Astrocyte of the cerebellum (primary cell): ENCODE measurements around the gene MOV10.
"Not testable (repeated sequence)": the region's sequence is repeated elsewhere in the genome, so short reads cannot be mapped to it uniquely, and the experiment has no call there.

ENCODE experiments used
- DNase-seq: peaks from one replicate; pipeline ENCODE4 v3.0.0-alpha.2; 2011; ENCODE audit warnings: low read depth
- H3K4me3 ChIP-seq: 2 replicates; pipeline ENCODE4 v1.5.1; 2011; ENCODE audit warnings: mild to moderate bottlenecking, low read depth, low read length, moderate library complexity
- in situ Hi-C: cut with HindIII; loops from 2 replicates; pipeline ENCODE4 v1.10.0; 2017; ENCODE audit warnings: low sequenced_read_pairs
- TF ChIP-seq, protein P1 (sequence below): IDR thresholded peaks from 2 replicates; pipeline ENCODE4 v1.5.1; 2012; ENCODE audit warnings: low read length, low read depth, moderate library complexity, mild to moderate bottlenecking; ENCODE audit errors: missing control alignments

The MOV10 gene

DNA sequence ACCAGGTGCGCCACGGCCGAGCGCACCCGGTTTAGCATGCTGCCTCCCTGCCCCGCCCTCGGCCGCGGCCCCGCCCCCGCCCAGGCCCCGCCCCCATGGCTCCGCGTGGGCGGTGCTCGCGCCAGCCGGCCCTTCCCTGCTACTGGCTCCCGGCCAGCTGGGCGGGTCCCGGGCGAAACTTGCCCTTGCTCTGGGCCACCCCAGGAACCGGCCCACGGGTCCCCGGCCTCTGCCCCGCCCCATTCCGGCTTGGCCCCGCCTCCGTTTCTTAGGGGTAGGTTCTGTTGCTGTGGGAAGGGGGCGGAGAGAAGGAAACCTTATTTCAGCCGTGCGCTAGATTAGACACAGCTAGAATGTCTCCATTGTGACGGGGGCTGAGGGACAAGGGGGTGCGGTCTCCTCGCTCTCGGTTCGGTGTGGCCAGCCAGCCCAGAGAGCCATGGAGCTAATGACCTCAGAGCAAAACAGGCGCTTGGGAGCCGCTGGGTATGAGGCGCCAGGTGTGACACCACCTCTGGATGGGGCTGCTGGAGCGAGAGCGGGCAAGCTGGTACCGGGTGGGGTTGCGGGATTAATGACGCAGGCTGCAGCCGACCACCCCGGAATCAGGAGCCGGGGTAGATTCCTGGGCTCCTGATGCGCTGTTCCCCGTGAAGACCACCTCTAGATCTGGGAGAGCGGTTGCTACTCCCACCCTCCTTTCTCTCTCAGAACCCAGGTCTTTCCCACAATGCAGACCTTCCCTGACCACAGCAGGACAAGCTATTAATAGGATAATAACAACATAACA lies 41.0 kb downstream of the MOV10 start, which contains the start of gene PPM1J:
PPM1J (minus strand) TSS at position 69 of the 790 bp plus-strand sequence; CDS start at position 38, 31 bp downstream.
- in situ Hi-C loops = loop anchor here (5.0 kb wide), 2 partner anchors 82 to 327 kb away; no protein-coding TSS in a partner anchor
- TF ChIP-seq, protein P1, sequence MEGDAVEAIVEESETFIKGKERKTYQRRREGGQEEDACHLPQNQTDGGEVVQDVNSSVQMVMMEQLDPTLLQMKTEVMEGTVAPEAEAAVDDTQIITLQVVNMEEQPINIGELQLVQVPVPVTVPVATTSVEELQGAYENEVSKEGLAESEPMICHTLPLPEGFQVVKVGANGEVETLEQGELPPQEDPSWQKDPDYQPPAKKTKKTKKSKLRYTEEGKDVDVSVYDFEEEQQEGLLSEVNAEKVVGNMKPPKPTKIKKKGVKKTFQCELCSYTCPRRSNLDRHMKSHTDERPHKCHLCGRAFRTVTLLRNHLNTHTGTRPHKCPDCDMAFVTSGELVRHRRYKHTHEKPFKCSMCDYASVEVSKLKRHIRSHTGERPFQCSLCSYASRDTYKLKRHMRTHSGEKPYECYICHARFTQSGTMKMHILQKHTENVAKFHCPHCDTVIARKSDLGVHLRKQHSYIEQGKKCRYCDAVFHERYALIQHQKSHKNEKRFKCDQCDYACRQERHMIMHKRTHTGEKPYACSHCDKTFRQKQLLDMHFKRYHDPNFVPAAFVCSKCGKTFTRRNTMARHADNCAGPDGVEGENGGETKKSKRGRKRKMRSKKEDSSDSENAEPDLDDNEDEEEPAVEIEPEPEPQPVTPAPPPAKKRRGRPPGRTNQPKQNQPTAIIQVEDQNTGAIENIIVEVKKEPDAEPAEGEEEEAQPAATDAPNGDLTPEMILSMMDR = no peak
- H3K4me3 ChIP-seq = peak within 1 kb of the TSS; percentile 60
- peak; percentile 50 for DNase-seq

DNA sequence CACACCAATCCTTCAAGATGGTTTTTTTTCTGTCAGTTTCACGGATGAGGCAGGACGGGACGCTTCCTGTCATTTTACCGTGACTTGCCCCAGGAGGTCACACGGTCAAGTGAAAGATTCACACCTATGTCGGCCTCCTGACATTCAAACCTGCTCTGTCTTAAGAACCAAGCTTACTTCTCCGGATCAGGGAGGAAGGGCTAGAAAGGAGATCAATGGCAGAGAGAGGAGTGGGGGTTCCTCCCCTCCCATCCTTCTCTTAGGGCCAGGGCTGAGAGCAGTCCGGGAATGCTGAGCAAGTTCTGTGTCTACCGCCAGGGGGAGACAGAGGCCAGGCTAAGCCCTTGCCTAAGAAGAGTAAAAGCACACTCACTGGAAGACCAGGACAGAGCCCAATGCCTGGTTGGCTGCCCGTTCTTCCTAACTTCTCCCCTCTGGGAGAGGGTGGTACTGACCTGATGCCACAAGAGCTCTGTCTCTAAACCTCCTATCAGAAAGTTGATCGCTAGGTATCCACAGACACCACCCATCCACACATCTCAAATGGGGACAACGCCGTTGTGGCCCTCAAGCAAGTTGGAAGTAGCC lies 41.8 kb downstream of the MOV10 start:
- in situ Hi-C loops = loop anchor here (5.0 kb wide), 2 partner anchors 81 to 326 kb away; no protein-coding TSS in a partner anchor
- TF ChIP-seq, protein P1 = peak; percentile 95

DNA sequence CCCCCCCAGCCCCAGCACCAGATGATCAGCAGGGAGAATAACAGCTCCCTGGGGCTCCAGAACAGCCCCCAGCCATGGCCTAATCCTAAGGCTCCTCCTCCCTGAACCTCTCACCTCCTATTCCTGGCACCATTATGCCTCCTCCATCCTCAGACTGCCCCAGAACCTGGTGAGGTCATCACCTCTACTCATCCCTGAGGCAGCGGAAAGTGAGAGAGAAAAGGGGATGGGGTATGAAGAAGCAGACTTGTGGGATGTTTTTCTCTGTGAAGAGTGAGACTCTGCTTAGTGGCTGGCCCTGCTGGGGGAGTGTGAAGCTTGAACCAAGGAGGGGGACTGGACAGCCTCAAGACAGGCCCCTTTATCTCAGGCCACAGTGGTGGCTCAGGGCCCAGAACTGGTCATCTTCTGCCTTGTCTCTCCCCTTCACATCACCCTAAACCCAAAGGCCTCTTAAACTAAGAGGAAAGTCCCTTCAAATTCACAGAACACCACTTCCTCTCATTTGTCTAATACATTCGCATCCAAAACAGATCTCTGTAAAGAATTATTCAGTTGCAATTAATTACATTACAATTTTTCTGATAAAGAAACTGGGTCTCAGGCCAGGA lies 42.9 kb downstream of the MOV10 start:
- TF ChIP-seq, protein P1 = no peak
- in situ Hi-C loops = loop anchor here (5.0 kb wide), 2 partner anchors 80 to 325 kb away; no protein-coding TSS in a partner anchor
- no peak for DNase-seq
- no peak overlapping the region for H3K4me3 ChIP-seq

More for the DNA sequence above, 41.8 kb downstream of the MOV10 start:
- peak overlapping the region; percentile 60 for H3K4me3 ChIP-seq
- peak; percentile 87 for DNase-seq

DNA sequence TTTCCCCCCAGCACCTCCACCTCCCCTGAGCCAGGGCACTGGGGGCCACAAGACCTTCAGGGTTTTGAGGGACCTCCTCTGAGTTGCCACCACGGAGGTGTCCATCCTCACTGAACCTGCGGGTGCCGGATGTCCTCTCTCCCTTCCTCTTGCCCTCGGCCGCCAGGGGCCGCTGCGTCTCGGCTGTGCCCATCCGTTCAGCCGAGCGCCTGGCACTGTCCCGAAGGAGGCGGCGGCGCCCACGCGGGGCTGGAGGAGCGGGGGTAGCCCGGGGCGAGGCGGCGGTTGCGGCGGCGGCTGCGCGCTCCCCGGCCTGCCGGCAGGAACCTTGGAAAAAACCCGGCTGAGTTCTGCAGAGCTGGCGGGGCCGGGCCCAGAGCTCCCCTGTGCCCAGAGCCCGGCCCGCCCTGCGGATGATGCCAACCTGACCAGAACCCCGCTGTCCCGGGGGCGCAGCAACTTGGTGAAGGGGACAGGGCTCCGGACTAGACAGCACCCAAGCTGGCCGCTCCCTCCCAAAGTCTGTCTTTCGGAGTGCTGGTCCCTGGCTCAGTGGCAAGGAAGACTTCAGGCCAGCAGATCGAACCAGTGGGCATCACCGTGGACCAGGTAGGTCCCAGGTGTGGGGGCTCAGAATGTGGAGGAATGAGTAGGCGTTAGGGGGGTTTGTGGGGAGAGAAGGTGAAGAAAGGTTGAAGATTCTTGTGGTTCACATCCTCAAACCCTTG lies 44.4 kb downstream of the MOV10 start:
- no peak overlapping the region for H3K4me3 ChIP-seq
- in situ Hi-C loops = loop anchor here (5.0 kb wide), 2 partner anchors 78 to 323 kb away; no protein-coding TSS in a partner anchor
- no peak for DNase-seq
- TF ChIP-seq, protein P1 = peak; percentile 85

DNA sequence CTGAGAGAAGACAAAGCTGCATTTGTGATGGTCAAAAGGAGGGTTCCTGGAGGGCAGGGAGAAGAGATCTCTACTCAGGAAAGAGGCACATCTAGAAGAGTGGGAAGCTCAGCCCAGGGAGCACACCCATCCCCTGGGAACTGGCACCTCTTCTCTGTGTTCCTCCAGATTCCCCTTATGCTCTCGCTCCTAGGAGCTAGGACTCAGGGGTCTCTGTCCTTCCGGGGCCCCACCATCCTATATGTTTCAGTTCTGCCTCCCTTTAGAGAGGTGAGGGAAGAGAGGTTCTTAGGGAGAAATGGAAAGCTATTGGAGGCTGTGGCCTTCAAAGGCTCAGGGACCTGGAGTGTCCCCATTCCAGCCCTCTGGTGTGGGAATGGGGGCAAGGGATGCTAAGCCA lies 45.2 kb downstream of the MOV10 start:
- H3K4me3 ChIP-seq = no peak overlapping the region
- in situ Hi-C loops = loop anchor here (5.0 kb wide), 2 partner anchors 78 to 323 kb away; no protein-coding TSS in a partner anchor
- DNase-seq = no peak
- TF ChIP-seq, protein P1 = no peak

DNA sequence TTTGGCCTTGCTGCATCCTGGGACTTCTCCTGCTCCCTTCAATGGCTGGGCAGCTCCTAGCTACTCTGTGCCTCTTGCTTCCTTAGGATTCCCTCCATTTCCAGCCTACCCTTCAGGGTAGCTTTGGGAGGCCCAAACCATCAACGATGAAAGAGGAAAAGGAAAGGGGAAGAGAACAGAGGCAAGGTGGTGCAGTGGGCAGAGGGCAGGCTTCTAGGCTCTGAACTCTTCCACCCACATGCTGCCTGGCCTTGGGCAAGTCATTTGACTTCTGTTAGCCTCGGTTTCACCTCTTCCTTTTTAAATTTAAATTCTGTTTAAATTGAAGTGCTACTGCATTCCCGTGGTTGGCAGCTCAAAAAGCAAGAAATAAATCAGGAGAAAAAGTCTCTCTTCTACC lies 46.3 kb downstream of the MOV10 start:
- no peak for DNase-seq
- in situ Hi-C loops = no loop called here
- H3K4me3 ChIP-seq = no peak overlapping the region
- TF ChIP-seq, protein P1 = no peak

DNA sequence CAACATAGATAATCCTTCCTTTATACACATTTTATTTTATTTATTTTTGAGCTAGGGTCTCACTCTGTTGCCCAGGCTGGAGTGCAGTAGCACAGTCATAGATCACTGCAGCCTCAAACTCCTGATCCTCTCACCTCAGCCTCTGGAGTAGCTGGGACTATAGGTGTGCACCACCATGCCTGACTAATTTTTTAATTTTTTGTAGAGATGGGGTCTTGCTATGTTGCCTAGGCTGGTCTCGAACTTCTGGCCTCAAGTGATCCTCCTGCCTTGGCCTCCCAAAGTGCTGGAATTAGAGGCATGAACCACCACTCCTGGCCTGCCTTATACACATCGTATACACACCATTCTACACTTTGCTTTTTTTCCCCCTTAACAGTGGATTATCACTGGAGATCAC lies 46.8 kb downstream of the MOV10 start:
- in situ Hi-C loops, H3K4me3 ChIP-seq, DNase-seq: not testable (repeated sequence)
